ENCODE data around the gene LIM2. TPM values are rescaled to one million over a fixed set of nuclear protein-coding genes. Genes with fewer than 3 reads are reported as not detected.
"Not testable (repeated sequence)": the region's sequence is repeated elsewhere in the genome, so short reads cannot be mapped to it uniquely, and the experiment has no call there.

The LIM2 gene
- total RNA-seq, 1 experiment from 2014 or later = not detected

DNA sequence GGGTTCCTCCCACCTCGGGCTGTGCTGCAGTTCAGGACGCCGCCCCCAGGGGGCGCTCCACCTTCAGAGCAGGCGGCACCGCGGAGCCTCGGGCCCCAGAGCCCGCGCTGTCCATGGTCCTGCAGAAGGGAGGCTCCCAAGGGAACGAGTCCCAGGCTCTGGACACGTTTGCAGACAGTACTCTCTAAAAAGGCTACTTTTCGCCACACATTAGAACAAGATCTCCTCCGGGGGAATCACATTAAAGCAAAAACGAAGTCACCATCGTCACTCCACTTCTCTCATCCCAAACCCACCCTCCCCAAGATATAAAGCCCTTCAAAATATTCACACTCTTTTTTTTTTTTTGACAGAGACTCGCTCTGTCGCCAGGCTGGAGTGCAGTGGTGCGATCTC lies 34.3 kb upstream of the LIM2 start:
- ChIA-PET CTCF (interaction anchor here (0.5 to 1.5 kb wide), 3 partner anchors 59 to 1164 kb away, joined by 3 to 5 read pairs (median 4); no protein-coding TSS in a partner anchor), POLR2A (ENCODE audit: unreplicated experiment) (no interaction called here)
- no peak overlapping the region for H3K4me2 ChIP-seq
- H3K27ac ChIP-seq = no peak overlapping the region
- no peak for TF ChIP-seq EZH2 (IDR thresholded peaks at IDR 0.05; ENCODE audit: low read depth)
- TF ChIP-seq, protein P1, sequence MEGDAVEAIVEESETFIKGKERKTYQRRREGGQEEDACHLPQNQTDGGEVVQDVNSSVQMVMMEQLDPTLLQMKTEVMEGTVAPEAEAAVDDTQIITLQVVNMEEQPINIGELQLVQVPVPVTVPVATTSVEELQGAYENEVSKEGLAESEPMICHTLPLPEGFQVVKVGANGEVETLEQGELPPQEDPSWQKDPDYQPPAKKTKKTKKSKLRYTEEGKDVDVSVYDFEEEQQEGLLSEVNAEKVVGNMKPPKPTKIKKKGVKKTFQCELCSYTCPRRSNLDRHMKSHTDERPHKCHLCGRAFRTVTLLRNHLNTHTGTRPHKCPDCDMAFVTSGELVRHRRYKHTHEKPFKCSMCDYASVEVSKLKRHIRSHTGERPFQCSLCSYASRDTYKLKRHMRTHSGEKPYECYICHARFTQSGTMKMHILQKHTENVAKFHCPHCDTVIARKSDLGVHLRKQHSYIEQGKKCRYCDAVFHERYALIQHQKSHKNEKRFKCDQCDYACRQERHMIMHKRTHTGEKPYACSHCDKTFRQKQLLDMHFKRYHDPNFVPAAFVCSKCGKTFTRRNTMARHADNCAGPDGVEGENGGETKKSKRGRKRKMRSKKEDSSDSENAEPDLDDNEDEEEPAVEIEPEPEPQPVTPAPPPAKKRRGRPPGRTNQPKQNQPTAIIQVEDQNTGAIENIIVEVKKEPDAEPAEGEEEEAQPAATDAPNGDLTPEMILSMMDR (conservative IDR thresholded peaks at IDR 0.05) = peak; percentile 100
- no peaks in the 10 kb centered on the region for H3K9me3 ChIP-seq (ENCODE audit: insufficient read depth, low read depth)
- H3F3A ChIP-seq (ENCODE audit: insufficient read depth, low read depth) = no peaks in the 10 kb centered on the region
- peak; percentile 56 to 87 for DNase-seq
- H3K79me2 ChIP-seq (ENCODE audit: low read depth) = no peaks in the 10 kb centered on the region
- no peak overlapping the region for H3K4me3 ChIP-seq
- BruUV-seq (replicated peaks) = no TSS peak
- no peaks in the 10 kb centered on the region; the same call in 1 of the 2 replicates for H4K20me1 ChIP-seq (ENCODE audit: insufficient read depth)
- no peak overlapping the region for H2AFZ ChIP-seq
- H3K9me2 ChIP-seq (ENCODE audit: insufficient read depth) = no peaks in the 10 kb centered on the region
- H3K4me1 ChIP-seq (replicated peaks; ENCODE audit: insufficient read depth) = no peaks in the 10 kb centered on the region
- peaks cover 40% of the 10 kb centered on the region for H3K27me3 ChIP-seq (ENCODE audit: insufficient read depth, low read depth)
- intact Hi-C loops (cut with micrococcal nuclease; ENCODE audit: unreplicated experiment) = loop anchor here (5.0 to 10.0 kb wide), 2 partner anchors 233 to 355 kb away; no protein-coding TSS in a partner anchor
- no peaks in the 10 kb centered on the region for H3K36me3 ChIP-seq (ENCODE audit: low read depth)

DNA sequence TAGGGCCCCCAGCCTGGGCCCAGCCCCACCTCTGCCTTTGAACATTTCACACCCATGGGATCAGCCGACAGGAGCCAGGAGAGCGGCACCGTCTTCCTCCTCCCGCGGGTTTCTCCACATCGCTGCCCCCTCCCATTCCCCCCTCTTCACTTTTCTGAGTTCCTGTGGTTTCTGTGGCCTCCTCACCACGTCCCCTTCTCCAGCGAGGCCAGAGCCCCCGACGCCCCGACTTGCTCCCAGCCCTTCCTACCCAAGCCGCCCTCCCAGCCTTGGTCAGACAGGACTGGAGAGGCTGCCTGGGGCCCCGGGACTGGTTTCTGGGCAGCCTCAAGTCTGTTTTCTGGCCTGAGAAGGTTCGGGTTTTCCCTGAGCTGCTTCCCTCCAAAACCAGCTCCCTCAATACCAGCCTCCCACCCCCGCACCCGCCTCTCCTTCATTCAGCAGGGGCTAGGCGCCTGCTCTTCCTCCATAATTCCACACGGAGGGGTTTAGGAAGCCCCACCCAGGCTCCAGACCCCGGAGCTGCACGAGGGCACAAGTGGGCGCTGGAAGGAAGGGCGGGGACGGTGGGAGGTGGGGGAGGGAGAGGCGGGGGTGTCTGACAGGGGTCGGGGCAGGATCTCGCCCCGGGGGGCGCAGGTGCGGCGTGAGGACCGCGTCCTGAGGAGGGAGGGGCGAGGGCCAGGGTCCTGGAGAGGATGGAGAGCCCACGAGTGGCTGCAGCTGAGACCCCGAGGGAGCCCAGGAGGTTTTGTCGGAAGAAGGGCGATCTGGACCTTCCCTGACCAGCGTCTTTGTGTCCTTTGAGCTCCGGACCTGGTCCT lies 33.7 kb upstream of the LIM2 start:
- Histone ChIP-seq H3K9me3 (ENCODE audit: insufficient read depth, low read depth) (no peaks in the 10 kb centered on the region), H3K4me1 (replicated peaks; ENCODE audit: insufficient read depth) (no peaks in the 10 kb centered on the region), H3F3A (ENCODE audit: insufficient read depth, low read depth) (no peaks in the 10 kb centered on the region), H4K20me1 (ENCODE audit: insufficient read depth) (no peaks in the 10 kb centered on the region; the same call in 1 of the 2 replicates), H3K27ac (no peak overlapping the region), H3K36me3 (ENCODE audit: low read depth) (no peaks in the 10 kb centered on the region), H3K27me3 (ENCODE audit: insufficient read depth, low read depth) (peaks cover 42% of the 10 kb centered on the region), H3K4me3 (no peak overlapping the region), H2AFZ (no peak overlapping the region), H3K4me2 (no peak overlapping the region), H3K9me2 (ENCODE audit: insufficient read depth) (no peaks in the 10 kb centered on the region), H3K79me2 (ENCODE audit: low read depth) (no peaks in the 10 kb centered on the region)
- intact Hi-C loops (cut with micrococcal nuclease; ENCODE audit: unreplicated experiment) = loop anchor here (5.0 to 10.0 kb wide), 2 partner anchors 233 to 356 kb away; no protein-coding TSS in a partner anchor
- CTCF ChIA-PET = interaction anchor here (0.5 to 1.5 kb wide), 6 partner anchors 18 to 1272 kb away, joined by 3 to 5 read pairs (median 3); no protein-coding TSS in a partner anchor
- no peak for TF ChIP-seq EZH2 (IDR thresholded peaks at IDR 0.05; ENCODE audit: low read depth)
- TF ChIP-seq, protein P1 (conservative IDR thresholded peaks at IDR 0.05) = no peak
- BruUV-seq (replicated peaks) = no TSS peak
- POLR2A ChIA-PET (ENCODE audit: unreplicated experiment) = no interaction called here
- no peak for DNase-seq

DNA sequence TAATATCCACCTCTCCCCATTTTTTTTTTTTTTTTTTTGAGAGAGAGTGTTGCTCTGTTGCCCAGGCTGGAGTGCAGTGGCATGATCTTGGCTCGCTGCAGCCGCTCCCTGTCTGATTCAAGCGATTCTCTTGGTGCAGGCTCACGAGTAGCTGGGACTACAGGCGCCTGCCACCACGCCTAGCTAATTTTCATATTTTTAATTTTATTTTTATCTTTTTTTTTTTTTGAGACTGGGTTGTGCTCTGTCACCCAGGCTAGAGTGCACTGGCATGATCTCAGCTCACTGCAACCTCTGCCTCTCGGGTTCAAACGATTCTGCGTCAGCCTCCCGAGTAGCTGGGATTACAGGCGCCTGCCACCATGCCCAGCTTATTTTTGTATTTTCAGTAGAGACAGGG lies 32.7 kb upstream of the LIM2 start:
- H2AFZ ChIP-seq; H3K4me2 ChIP-seq; H3K4me3 ChIP-seq; H4K20me1 ChIP-seq (ENCODE audit: insufficient read depth); H3K9me3 ChIP-seq (ENCODE audit: insufficient read depth, low read depth); H3K27ac ChIP-seq; BruUV-seq (replicated peaks); POLR2A ChIA-PET (ENCODE audit: unreplicated experiment); H3K36me3 ChIP-seq (ENCODE audit: low read depth); DNase-seq; H3F3A ChIP-seq (ENCODE audit: insufficient read depth, low read depth); H3K79me2 ChIP-seq (ENCODE audit: low read depth); H3K9me2 ChIP-seq (ENCODE audit: insufficient read depth); H3K4me1 ChIP-seq (replicated peaks; ENCODE audit: insufficient read depth): not testable (repeated sequence)
- intact Hi-C loops (cut with micrococcal nuclease; ENCODE audit: unreplicated experiment) = loop anchor here (5.0 to 10.0 kb wide), 2 partner anchors 234 to 357 kb away; no protein-coding TSS in a partner anchor
- CTCF ChIA-PET = interaction anchor here (0.5 to 0.7 kb wide), 4 partner anchors 19 to 1273 kb away, joined by 3 to 13 read pairs (median 6); no protein-coding TSS in a partner anchor
- peaks cover 42% of the 10 kb centered on the region for H3K27me3 ChIP-seq (ENCODE audit: insufficient read depth, low read depth)

Data from PC-9 (cell line).